WTC11 (cell line): ENCODE data around the gene ECD. TPM values are rescaled to one million over a fixed set of nuclear protein-coding genes. Genes with fewer than 3 reads are reported as not detected.
A peak's percentile ranks its signal among the peaks of the same experiment; 100 is the strongest.

Experiments
- ATAC-seq: fragments of 200-7000 bp; cut with Tn5 transposase; 2 replicates; pipeline ENCODE4 v1.10.0; 2021; ENCODE audit warnings: mild to moderate bottlenecking, moderate library complexity
- CTCF ChIA-PET: fragments of 300-600 bp; sonication (Branson Sonifier 250); formaldehyde crosslinking; loops from one replicate; lab custom pipeline; 2021; ENCODE audit warnings: antibody characterized with exemption; lab: Charles Lee
- POLR2A ChIA-PET: fragments of 350-600 bp; sonication (Branson Sonifier 250); formaldehyde crosslinking; loops from one replicate; lab custom pipeline; 2021; ENCODE audit warnings: antibody characterized with exemption; lab: Charles Lee
- DNase-seq: peaks from one replicate; pipeline ENCODE4 v3.0.0; 2021; ENCODE audit warnings: low spot score
- H3K27ac Mint-ChIP-seq: 2 replicates; pipeline ENCODE4 v1.8.0; 2021; ENCODE audit warnings: mixed read lengths
- H3K27me3 Mint-ChIP-seq: 2 replicates; pipeline ENCODE4 v1.8.0; 2021; ENCODE audit warnings: low read depth, mild to moderate bottlenecking, moderate library complexity, mixed read lengths
- H3K36me3 Mint-ChIP-seq: 2 replicates; pipeline ENCODE4 v1.8.0; 2021; ENCODE audit warnings: mixed read lengths
- H3K4me1 Mint-ChIP-seq: 2 replicates; pipeline ENCODE4 v1.8.0; 2022; ENCODE audit warnings: mixed read lengths
- H3K4me3 Mint-ChIP-seq: 2 replicates; pipeline ENCODE4 v1.8.0; 2021; ENCODE audit warnings: mild to moderate bottlenecking, moderate library complexity, mixed read lengths
- H3K9me3 Mint-ChIP-seq: 2 replicates; pipeline ENCODE4 v1.8.0; 2021; ENCODE audit warnings: mixed read lengths
- ELF4 ChIP-seq: sonication (generic); formaldehyde crosslinking; IDR thresholded peaks from 2 replicates; pipeline ENCODE4 v1.8.1; 2022; ENCODE audit warnings: low read depth, mild to moderate bottlenecking, moderate library complexity, missing genetic modification reagents
- ESRRA ChIP-seq: sonication (generic); formaldehyde crosslinking; IDR thresholded peaks from 2 replicates; pipeline ENCODE4 v1.8.1; 2022; ENCODE audit warnings: mild to moderate bottlenecking, missing genetic modification reagents, borderline replicate concordance
- GRHL2 ChIP-seq: fragments of 250-450 bp; sonication (Bioruptor Pico); IDR thresholded peaks from 2 replicates; pipeline ENCODE4 v1.8.0; 2022; ENCODE audit warnings: mild to moderate bottlenecking, moderate library complexity; ENCODE audit not compliant: insufficient replicate concordance, severe bottlenecking
- JUN ChIP-seq: sonication (generic); formaldehyde crosslinking; IDR thresholded peaks from 2 replicates; pipeline ENCODE4 v1.8.0; 2023; ENCODE audit warnings: mild to moderate bottlenecking, missing genetic modification reagents
- MXD4 ChIP-seq: fragments of 250-450 bp; sonication (Bioruptor Pico); IDR thresholded peaks from 2 replicates; pipeline ENCODE4 v1.8.0; 2021; ENCODE audit warnings: mild to moderate bottlenecking, moderate library complexity, borderline replicate concordance
- NFATC4 ChIP-seq: fragments of 250-450 bp; sonication (Bioruptor Pico); IDR thresholded peaks from 2 replicates; pipeline ENCODE4 v1.9.0; 2021; ENCODE audit warnings: mild to moderate bottlenecking
- NFYB ChIP-seq: sonication (generic); formaldehyde crosslinking; conservative IDR thresholded peaks from 2 replicates; pipeline ENCODE4 v1.8.0; 2022; ENCODE audit warnings: low read depth, missing genetic modification reagents
- OVOL2 ChIP-seq: fragments of 250-450 bp; sonication (Bioruptor Pico); IDR thresholded peaks from 2 replicates; pipeline ENCODE4 v1.9.0; 2021; ENCODE audit warnings: mild to moderate bottlenecking, borderline replicate concordance
- SMAD3 ChIP-seq: sonication (generic); formaldehyde crosslinking; IDR thresholded peaks from 2 replicates; pipeline ENCODE4 v1.8.0; 2022; ENCODE audit warnings: missing genetic modification reagents, mild to moderate bottlenecking, borderline replicate concordance
- SMAD4 ChIP-seq: sonication (generic); formaldehyde crosslinking; IDR thresholded peaks from 2 replicates; pipeline ENCODE4 v1.8.0; 2022; ENCODE audit warnings: mild to moderate bottlenecking, missing genetic modification reagents
- ZNF138 ChIP-seq: sonication (generic); formaldehyde crosslinking; conservative IDR thresholded peaks from 2 replicates; pipeline ENCODE4 v1.8.1; 2022; ENCODE audit warnings: mild to moderate bottlenecking, moderate library complexity, missing genetic modification reagents
- ZNF263 ChIP-seq: sonication (generic); formaldehyde crosslinking; IDR thresholded peaks from 2 replicates; pipeline ENCODE4 v1.8.1; 2022; ENCODE audit warnings: low read depth, mild to moderate bottlenecking, moderate library complexity, missing genetic modification reagents
- ZNF396 ChIP-seq: fragments of 250-450 bp; sonication (Bioruptor Pico); IDR thresholded peaks from 2 replicates; pipeline ENCODE4 v1.8.0; 2021; ENCODE audit warnings: mild to moderate bottlenecking, moderate library complexity, borderline replicate concordance
- ZNF423 ChIP-seq: fragments of 250-450 bp; sonication (Bioruptor Pico); IDR thresholded peaks from 2 replicates; pipeline ENCODE4 v2.1.2; 2022; ENCODE audit warnings: mild to moderate bottlenecking, moderate library complexity
- total RNA-seq: library from RNA; stranded (reverse); gene quantifications from 3 replicates; pipeline ENCODE4 v1.2.3, GENCODE V29; 2021
- TF ChIP-seq, protein P1 (sequence below): fragments of 250-450 bp; sonication (Bioruptor Pico); IDR thresholded peaks from 2 replicates; pipeline ENCODE4 v2.1.2; 2022; ENCODE audit warnings: mild to moderate bottlenecking, moderate library complexity
- TF ChIP-seq, protein P2 (sequence below): sonication (generic); formaldehyde crosslinking; IDR thresholded peaks from 2 replicates; pipeline ENCODE4 v1.8.0; 2022; ENCODE audit warnings: mild to moderate bottlenecking, missing genetic modification reagents
- TF ChIP-seq, protein P3 (sequence below): fragments of 250-450 bp; sonication (Bioruptor Pico); IDR thresholded peaks from 2 replicates; pipeline ENCODE4 v1.9.0; 2021; ENCODE audit warnings: mild to moderate bottlenecking
- TF ChIP-seq, protein P4 (sequence below): sonication (generic); formaldehyde crosslinking; IDR thresholded peaks from 2 replicates; pipeline ENCODE4 v1.8.1; 2022; ENCODE audit warnings: mild to moderate bottlenecking, moderate library complexity, missing genetic modification reagents
- TF ChIP-seq, protein P5 (sequence below): sonication (generic); formaldehyde crosslinking; IDR thresholded peaks from 2 replicates; pipeline ENCODE4 v1.8.0; 2022; ENCODE audit warnings: mild to moderate bottlenecking, missing genetic modification reagents

The ECD gene
- total RNA-seq, 1 experiment from 2014 or later, result 38.2 TPM

DNA sequence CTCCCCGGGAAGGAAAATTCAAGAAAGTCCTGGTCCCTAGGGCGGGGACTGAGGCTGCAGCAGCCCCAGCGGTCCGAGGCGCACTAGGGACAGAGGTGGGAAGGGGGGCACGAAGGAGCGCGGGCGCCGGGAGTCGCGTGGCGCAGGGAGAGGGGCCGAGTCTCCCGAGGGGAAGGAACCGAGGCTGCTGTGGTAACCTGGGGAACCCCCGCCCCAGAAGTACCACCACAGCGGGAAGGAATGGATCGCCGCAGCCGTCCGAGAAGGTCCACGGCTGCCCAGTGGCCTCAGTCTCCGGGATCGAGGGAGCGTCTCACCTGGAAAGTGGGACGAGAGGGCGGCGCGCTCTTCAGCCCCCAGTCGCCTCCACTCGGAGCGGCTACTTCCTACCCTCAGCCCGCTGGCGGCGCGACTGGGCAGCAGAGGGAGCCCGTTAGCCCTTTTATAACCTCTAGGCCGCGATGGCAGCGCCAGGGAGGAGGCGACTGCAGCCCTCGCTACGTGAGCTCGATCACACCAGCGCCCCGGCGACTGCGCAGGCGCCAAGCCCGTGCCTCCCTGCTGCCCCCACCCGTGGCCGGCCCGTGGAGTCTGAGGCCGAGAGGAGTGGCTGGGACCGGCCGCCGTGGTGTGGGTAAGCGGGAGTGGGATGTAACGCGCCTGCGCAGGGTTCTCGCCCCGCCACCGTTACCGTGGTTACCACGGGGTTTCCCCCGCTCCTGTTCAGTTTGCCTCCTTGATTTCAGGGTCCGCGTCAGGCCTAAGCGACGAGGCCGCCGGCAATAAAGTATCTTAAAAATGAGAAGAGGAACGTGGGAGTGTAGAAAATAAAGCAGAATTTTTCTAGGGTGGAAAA, 71.1 kb downstream of the ECD start, which contains the start of gene P4HA1 (continued):
- TF ChIP-seq ZNF423 (CRISPR knock-in tag), result no peak

DNA sequence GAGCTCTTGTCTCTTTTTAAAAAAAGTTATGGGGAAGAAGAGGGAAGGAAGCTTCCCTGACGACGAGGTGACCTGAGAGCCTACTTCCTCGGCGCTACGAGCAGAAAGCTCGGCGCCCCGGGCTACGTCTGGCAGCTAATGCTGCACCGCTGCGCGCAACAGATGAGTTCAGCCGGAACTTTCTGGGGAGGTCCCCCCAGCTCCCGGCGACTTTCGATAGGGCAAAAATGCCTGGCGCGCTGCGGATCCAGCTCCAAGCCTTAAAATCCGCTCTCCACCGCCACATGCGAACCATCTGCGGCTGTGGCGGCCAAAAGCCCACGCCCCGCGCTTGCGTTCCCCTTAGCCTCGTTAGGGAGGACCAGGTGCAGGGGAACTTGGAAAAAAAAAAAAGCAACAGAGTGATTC, 71.8 kb downstream of the ECD start:
- Mint-ChIP-seq H3K27me3 (no peaks in the 10 kb centered on the region), H3K36me3 (no peaks in the 10 kb centered on the region), H3K4me3 (peak overlapping the region; percentile 88), H3K9me3 (no peaks in the 10 kb centered on the region), H3K27ac (peak overlapping the region; percentile 95)
- CTCF ChIA-PET, result interaction anchor here (0.5 to 2.6 kb wide), 12 partner anchors 14 to 954 kb away, joined by 3 to 19 read pairs (median 4); partner anchors contain the start of genes DNAJC9, MICU1 and NUDT13
- peak; percentile 49 for ATAC-seq
- TF ChIP-seq JUN (CRISPR knock-in tag) (peak; percentile 50; the same call in 1 of the 2 replicates), ZNF396 (CRISPR knock-in tag) (no peak), NFATC4 (CRISPR knock-in tag) (no peak), SMAD4 (CRISPR knock-in tag) (0 out of 2 replicates have a peak, but pooled peaks have one; percentile 29), SMAD3 (CRISPR knock-in tag) (no peak)
- TF ChIP-seq, protein P1, sequence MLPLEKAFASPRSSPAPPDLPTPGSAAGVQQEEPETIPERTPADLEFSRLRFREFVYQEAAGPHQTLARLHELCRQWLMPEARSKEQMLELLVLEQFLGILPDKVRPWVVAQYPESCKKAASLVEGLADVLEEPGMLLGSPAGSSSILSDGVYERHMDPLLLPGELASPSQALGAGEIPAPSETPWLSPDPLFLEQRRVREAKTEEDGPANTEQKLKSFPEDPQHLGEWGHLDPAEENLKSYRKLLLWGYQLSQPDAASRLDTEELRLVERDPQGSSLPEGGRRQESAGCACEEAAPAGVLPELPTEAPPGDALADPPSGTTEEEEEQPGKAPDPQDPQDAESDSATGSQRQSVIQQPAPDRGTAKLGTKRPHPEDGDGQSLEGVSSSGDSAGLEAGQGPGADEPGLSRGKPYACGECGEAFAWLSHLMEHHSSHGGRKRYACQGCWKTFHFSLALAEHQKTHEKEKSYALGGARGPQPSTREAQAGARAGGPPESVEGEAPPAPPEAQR (CRISPR knock-in tag), result no peak
- TF ChIP-seq, protein P2, sequence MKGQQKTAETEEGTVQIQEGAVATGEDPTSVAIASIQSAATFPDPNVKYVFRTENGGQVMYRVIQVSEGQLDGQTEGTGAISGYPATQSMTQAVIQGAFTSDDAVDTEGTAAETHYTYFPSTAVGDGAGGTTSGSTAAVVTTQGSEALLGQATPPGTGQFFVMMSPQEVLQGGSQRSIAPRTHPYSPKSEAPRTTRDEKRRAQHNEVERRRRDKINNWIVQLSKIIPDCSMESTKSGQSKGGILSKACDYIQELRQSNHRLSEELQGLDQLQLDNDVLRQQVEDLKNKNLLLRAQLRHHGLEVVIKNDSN (CRISPR knock-in tag), result 0 out of 2 replicates have a peak, but pooled peaks have one; percentile 9
- TF ChIP-seq, protein P3, sequence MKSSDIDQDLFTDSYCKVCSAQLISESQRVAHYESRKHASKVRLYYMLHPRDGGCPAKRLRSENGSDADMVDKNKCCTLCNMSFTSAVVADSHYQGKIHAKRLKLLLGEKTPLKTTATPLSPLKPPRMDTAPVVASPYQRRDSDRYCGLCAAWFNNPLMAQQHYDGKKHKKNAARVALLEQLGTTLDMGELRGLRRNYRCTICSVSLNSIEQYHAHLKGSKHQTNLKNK (CRISPR knock-in tag), result no peak
- TF ChIP-seq, all 79 proteins: peak for 3
- POLR2A ChIA-PET, result interaction anchor here (0.6 to 1.3 kb wide), 7 partner anchors 27 to 1803 kb away, joined by 3 to 5 read pairs (median 3); partner anchors contain the start of gene DNAJC9
- H3K4me1 Mint-ChIP-seq, result peaks cover 18% of the 10 kb centered on the region
- peak; percentile 71 for DNase-seq

DNA sequence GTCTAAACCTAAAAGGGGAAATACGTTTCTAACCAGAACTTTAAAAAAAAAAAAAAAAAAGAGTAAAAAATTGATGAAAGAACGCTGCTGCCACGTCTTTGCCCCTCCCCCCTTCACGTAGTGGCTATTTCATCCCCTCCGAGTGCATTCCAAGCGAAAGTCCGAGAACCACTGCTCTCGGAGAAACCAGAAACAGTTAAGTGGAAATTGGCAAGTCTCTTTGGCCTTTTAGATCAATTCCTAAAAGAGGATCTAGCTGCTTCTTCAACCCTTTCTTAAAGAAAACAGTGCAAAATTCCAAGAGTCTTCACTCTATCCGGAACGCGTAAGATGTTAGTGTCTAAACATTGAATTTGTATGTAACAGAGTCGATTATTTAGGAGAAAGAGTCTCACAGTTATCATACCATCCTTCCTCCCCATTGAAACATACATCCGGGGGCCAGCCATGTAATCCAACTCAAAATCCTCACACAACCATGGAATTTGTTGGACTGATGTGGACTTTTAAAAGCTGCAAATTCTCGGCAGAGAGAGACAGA, 72.3 kb downstream of the ECD start:
- DNase-seq (peak; percentile 28), ATAC-seq (no peak)
- Mint-ChIP-seq H3K36me3 (no peaks in the 10 kb centered on the region), H3K4me3 (peak overlapping the region; percentile 88), H3K27me3 (no peaks in the 10 kb centered on the region), H3K9me3 (no peaks in the 10 kb centered on the region), H3K27ac (peak overlapping the region; percentile 95), H3K4me1 (peaks cover 18% of the 10 kb centered on the region)
- no peak for TF ChIP-seq GRHL2
- POLR2A ChIA-PET, result interaction anchor here (0.6 to 1.3 kb wide), 7 partner anchors 28 to 1804 kb away, joined by 3 to 5 read pairs (median 3); partner anchors contain the start of gene DNAJC9
- CTCF ChIA-PET, result interaction anchor here (0.5 to 2.6 kb wide), 12 partner anchors 14 to 953 kb away, joined by 3 to 19 read pairs (median 4); partner anchors contain the start of genes DNAJC9, MICU1 and NUDT13

DNA sequence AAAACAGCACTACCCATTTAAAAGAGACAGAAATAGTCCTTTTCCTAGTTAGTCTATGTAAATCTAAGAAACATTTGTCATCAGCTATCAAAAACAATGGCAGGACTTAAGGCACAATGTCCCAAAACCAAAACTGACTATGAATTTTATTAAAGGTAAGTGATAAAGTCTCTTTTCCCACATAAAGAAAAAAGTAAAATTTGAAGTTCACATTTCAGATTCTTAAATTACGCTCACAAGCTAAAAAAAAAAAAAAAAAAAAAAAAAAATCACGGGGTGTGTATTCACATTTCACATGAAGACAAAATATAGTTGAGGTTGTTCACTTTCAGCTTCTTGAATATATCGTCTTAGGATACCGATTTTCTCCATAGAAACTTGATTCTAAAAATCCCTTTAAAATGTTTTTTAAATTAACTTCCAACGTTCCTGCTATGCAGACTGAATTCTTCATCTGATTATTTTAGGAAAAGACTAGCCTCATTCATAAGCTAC, 72.8 kb downstream of the ECD start:
- ATAC-seq, result no peak
- Mint-ChIP-seq H3K36me3 (no peaks in the 10 kb centered on the region), H3K4me3 (peak overlapping the region; percentile 88), H3K27me3 (no peaks in the 10 kb centered on the region), H3K27ac (no peak overlapping the region), H3K4me1 (peaks cover 18% of the 10 kb centered on the region), H3K9me3 (no peaks in the 10 kb centered on the region)
- POLR2A ChIA-PET, result interaction anchor here (0.7 to 1.3 kb wide), 2 partner anchors 74 to 1804 kb away, joined by 3 to 5 read pairs; no protein-coding TSS in a partner anchor
- TF ChIP-seq ZNF263 (CRISPR knock-in tag) (no peak), OVOL2 (CRISPR knock-in tag) (no peak), ZNF138 (CRISPR knock-in tag) (no peak), MXD4 (no peak), NFYB (CRISPR knock-in tag) (no peak), ELF4 (no peak), ESRRA (CRISPR knock-in tag) (no peak), SMAD3 (CRISPR knock-in tag) (no peak)
- TF ChIP-seq, protein P4, sequence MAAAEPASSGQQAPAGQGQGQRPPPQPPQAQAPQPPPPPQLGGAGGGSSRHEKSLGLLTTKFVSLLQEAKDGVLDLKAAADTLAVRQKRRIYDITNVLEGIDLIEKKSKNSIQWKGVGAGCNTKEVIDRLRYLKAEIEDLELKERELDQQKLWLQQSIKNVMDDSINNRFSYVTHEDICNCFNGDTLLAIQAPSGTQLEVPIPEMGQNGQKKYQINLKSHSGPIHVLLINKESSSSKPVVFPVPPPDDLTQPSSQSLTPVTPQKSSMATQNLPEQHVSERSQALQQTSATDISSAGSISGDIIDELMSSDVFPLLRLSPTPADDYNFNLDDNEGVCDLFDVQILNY (CRISPR knock-in tag), result no peak
- TF ChIP-seq, protein P5, sequence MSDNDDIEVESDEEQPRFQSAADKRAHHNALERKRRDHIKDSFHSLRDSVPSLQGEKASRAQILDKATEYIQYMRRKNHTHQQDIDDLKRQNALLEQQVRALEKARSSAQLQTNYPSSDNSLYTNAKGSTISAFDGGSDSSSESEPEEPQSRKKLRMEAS (CRISPR knock-in tag), result no peak
- CTCF ChIA-PET, result interaction anchor here (0.6 to 2.6 kb wide), 5 partner anchors 13 to 392 kb away, joined by 3 to 19 read pairs (median 3); partner anchors contain the start of gene NUDT13
- DNase-seq, result no peak
